Measurements from ENCODE around the gene TMTC1. TPM values are rescaled to one million over a fixed set of nuclear protein-coding genes. Genes with fewer than 3 reads are reported as not detected.

The TMTC1 gene
- total and polyA plus RNA-seq, 2 experiments from 2014 or later, result 4.8 to 24.3 TPM

DNA sequence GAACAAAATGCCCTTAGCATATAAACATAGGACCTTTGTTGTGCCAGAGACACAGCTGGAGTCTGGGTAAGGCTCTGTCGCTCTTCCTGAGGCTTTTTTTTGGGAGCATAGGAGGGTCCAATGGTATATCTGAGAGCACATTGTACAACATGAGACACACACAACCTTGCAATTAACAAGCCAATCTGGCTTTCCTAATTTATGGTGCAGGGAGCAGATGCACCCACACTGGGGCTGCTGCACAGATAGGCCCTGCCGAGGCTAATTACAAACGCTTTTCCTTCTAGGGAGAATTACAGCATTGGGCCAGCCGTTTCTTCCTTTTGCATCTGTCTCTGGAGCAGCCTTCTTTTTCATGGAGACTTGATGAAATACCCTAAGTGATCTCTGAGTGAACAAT lies 211.3 kb downstream of the TMTC1 start (continued):
- no peak for TF ChIP-seq NANOG (IDR thresholded peaks at IDR 0.05; ENCODE audit: borderline replicate concordance)
- no peak for TF ChIP-seq STAT1 (IDR thresholded peaks at IDR 0.05; ENCODE audit: unreplicated experiment)
- TF ChIP-seq, protein P1, sequence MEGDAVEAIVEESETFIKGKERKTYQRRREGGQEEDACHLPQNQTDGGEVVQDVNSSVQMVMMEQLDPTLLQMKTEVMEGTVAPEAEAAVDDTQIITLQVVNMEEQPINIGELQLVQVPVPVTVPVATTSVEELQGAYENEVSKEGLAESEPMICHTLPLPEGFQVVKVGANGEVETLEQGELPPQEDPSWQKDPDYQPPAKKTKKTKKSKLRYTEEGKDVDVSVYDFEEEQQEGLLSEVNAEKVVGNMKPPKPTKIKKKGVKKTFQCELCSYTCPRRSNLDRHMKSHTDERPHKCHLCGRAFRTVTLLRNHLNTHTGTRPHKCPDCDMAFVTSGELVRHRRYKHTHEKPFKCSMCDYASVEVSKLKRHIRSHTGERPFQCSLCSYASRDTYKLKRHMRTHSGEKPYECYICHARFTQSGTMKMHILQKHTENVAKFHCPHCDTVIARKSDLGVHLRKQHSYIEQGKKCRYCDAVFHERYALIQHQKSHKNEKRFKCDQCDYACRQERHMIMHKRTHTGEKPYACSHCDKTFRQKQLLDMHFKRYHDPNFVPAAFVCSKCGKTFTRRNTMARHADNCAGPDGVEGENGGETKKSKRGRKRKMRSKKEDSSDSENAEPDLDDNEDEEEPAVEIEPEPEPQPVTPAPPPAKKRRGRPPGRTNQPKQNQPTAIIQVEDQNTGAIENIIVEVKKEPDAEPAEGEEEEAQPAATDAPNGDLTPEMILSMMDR (conservative IDR thresholded peaks at IDR 0.05; ENCODE audit: low read depth in 2 of 2), result no peak

DNA sequence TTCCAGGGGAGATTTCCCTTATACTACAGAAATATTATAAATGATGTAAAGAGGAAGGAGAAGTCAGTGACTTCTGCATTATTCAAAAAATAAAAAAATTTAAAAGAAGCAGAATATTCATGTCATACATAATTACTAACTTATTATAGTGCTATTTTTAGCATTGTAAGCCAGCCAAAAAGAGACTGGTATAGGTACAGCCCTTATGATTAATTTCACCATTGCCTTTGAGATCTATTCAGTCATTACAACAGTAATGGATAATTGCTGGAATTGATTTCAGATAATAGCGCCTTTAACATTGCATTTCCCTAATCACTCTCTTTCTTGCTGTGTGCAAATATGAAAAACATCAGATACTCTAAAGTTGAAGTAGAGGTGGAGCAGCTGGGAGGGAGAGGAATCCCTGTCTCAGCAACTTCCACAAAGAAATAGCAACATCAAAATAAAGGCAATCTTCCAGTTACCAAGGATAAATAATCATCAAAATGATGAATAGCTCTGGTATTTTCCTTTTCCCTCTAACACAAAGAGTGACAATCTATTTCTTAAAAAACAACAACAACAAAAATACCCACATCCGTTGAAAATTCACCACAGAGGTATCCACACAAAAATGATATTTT lies 214.5 kb downstream of the TMTC1 start:
- Histone ChIP-seq H3K4me3 (no peak overlapping the region), H3K79me2 (replicated peaks; ENCODE audit: insufficient read depth) (no peaks in the 10 kb centered on the region), H3K27me3 (ENCODE audit: insufficient read depth) (no peaks in the 10 kb centered on the region), H2AFZ (no peak overlapping the region), H3K9me2 (ENCODE audit: insufficient read depth) (no peaks in the 10 kb centered on the region), H3K4me2 (no peak overlapping the region), H4K20me1 (replicated peaks; ENCODE audit: insufficient read depth) (no peaks in the 10 kb centered on the region), H3K36me3 (ENCODE audit: insufficient read depth) (no peaks in the 10 kb centered on the region), H3K27ac (ENCODE audit: low read depth) (no peak overlapping the region), H3K4me1 (ENCODE audit: insufficient read depth) (no peaks in the 10 kb centered on the region), H3F3A (replicated peaks; ENCODE audit: low read depth) (no peaks in the 10 kb centered on the region)
- Mint-ChIP-seq H3K27ac (no peak overlapping the region), H3K9me3 (peaks cover 15% of the 10 kb centered on the region), H3K27me3 (ENCODE audit: insufficient read depth, low read depth, poor library complexity) (peaks cover 3% of the 10 kb centered on the region), H3K4me3 (no peak overlapping the region), H3K36me3 (ENCODE audit: low read depth) (peaks cover 30% of the 10 kb centered on the region), H3K4me1 (peaks cover 18% of the 10 kb centered on the region)
- TF ChIP-seq, protein P2, sequence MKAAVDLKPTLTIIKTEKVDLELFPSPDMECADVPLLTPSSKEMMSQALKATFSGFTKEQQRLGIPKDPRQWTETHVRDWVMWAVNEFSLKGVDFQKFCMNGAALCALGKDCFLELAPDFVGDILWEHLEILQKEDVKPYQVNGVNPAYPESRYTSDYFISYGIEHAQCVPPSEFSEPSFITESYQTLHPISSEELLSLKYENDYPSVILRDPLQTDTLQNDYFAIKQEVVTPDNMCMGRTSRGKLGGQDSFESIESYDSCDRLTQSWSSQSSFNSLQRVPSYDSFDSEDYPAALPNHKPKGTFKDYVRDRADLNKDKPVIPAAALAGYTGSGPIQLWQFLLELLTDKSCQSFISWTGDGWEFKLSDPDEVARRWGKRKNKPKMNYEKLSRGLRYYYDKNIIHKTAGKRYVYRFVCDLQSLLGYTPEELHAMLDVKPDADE (IDR thresholded peaks at IDR 0.05), result no peak
- DNase-seq (ENCODE audit: low spot score) (no peak), ATAC-seq (no peak)

DNA sequence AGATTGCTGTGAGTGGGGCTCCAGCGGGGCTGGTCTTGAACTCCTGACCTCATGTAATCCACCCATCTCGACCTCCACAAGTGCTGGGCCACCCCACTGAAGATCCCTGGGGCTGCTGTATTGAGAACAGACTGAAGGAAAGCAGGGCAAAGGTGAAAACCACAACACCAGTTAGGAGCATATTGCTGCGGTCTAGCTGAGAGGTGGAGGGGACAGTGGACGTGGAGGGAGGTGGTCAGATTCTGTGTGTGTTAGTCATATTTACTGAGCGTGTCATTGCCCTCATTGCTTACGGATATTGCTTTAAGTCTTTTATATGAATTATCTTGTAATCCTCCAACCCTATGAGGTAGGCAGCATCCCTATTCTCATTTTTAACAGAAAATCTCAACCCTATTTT lies 217.3 kb downstream of the TMTC1 start:
- H3K9me3 Mint-ChIP-seq, result peaks cover 15% of the 10 kb centered on the region
- H3K4me1 ChIP-seq (ENCODE audit: insufficient read depth), result no peaks in the 10 kb centered on the region
- H4K20me1 ChIP-seq (replicated peaks; ENCODE audit: insufficient read depth), result no peaks in the 10 kb centered on the region
- H3K36me3 ChIP-seq (ENCODE audit: insufficient read depth), result no peaks in the 10 kb centered on the region
- H3K36me3 Mint-ChIP-seq (ENCODE audit: low read depth), result peaks cover 36% of the 10 kb centered on the region
- H3K4me3 ChIP-seq, result no peak overlapping the region
- peaks cover 3% of the 10 kb centered on the region for H3K27me3 Mint-ChIP-seq (ENCODE audit: insufficient read depth, low read depth, poor library complexity)
- DNase-seq (ENCODE audit: low spot score) (no peak), ATAC-seq (no peak)
- no peaks in the 10 kb centered on the region for H3K9me2 ChIP-seq (ENCODE audit: insufficient read depth)
- H3F3A ChIP-seq (replicated peaks; ENCODE audit: low read depth), result no peaks in the 10 kb centered on the region
- no peaks in the 10 kb centered on the region for H3K27me3 ChIP-seq (ENCODE audit: insufficient read depth)
- no peak overlapping the region for H3K27ac Mint-ChIP-seq
- no peak overlapping the region for H2AFZ ChIP-seq
- H3K4me3 Mint-ChIP-seq, result no peak overlapping the region
- no peak overlapping the region for H3K4me2 ChIP-seq
- TF ChIP-seq, protein P1 (conservative IDR thresholded peaks at IDR 0.05; ENCODE audit: low read depth in 2 of 2), result no peak
- TF ChIP-seq ZNF331 (CRISPR knock-in tag; IDR thresholded peaks at IDR 0.05; ENCODE audit: low read depth), result no peak
- H3K27ac ChIP-seq (ENCODE audit: low read depth), result no peak overlapping the region
- peaks cover 29% of the 10 kb centered on the region for H3K4me1 Mint-ChIP-seq
- H3K79me2 ChIP-seq (replicated peaks; ENCODE audit: insufficient read depth), result no peaks in the 10 kb centered on the region
